NOMO-1 treated with dmso at 0.1 percent for 144 hours (cell line): ENCODE measurements around the gene PPAN.

Experiments
- DNase-seq: peaks from one replicate; lab custom pipeline; 2025; ENCODE audit not compliant: unreplicated experiment; lab: John Stamatoyannopoulos, UW

Gene PPAN

GRCh38 chr19:10112895-10113591 lies 6.9 kb downstream of the PPAN start:
- DNase-seq = no peak

GRCh38 chr19:10113592-10113963 lies 7.4 kb downstream of the PPAN start:
- DNase-seq = no peak

GRCh38 chr19:10113964-10114650 lies 7.9 kb downstream of the PPAN start:
- no peak for DNase-seq

GRCh38 chr19:10114651-10115391 lies 8.7 kb downstream of the PPAN start:
- no peak for DNase-seq

GRCh38 chr19:10115392-10116084 lies 9.4 kb downstream of the PPAN start:
- no peak for DNase-seq

- DNase-seq = no peak
These were observed 10.1 kb downstream of the PPAN start for GRCh38 chr19:10116085-10116865.

- DNase-seq = no peak
These were observed 10.9 kb downstream of the PPAN start for GRCh38 chr19:10116866-10117616.

- DNase-seq = no peak
These were observed 12.8 kb downstream of the PPAN start for GRCh38 chr19:10118960-10119359.

- DNase-seq = no peak
These were observed 14.5 kb downstream of the PPAN start for GRCh38 chr19:10120538-10121189.

- no peak for DNase-seq
These were observed 15.9 kb downstream of the PPAN start for GRCh38 chr19:10122045-10122444.

GRCh38 chr19:10124429-10124828 lies 18.3 kb downstream of the PPAN start:
- no peak for DNase-seq

GRCh38 chr19:10126213-10126639 lies 20.1 kb downstream of the PPAN start:
- peak; percentile 90 for DNase-seq

- no peak for DNase-seq
These were observed 26.7 kb downstream of the PPAN start for GRCh38 chr19:10132905-10133304.

- DNase-seq = no peak
These were observed 27.4 kb downstream of the PPAN start for GRCh38 chr19:10133596-10133995.

GRCh38 chr19:10134040-10134439 lies 27.9 kb downstream of the PPAN start:
- no peak for DNase-seq

GRCh38 chr19:10135551-10136334 lies 29.6 kb downstream of the PPAN start:
- no peak for DNase-seq

GRCh38 chr19:10136936-10137335 lies 30.8 kb downstream of the PPAN start:
- DNase-seq = no peak

- DNase-seq = no peak
These were observed 31.9 kb downstream of the PPAN start for GRCh38 chr19:10137751-10138682.
